H1 (cell line): ENCODE data around the gene MPIG6B. TPM values are rescaled to one million over a fixed set of nuclear protein-coding genes. Genes with fewer than 3 reads are reported as not detected.

Experiments
- EP300 ChIP-seq, 2 experiments: IDR thresholded peaks; 1 replicate in 1 of 2; 2 replicates in 1 of 2; pipeline ENCODE4 v1.6.1; 2011 to 2012; ENCODE audit warnings: low read depth in 2 of 2, low read length in 2 of 2, mild to moderate bottlenecking in 2 of 2, borderline replicate concordance in 1 of 2, inconsistent platforms in 1 of 2, moderate library complexity in 1 of 2
- GABPA ChIP-seq: IDR thresholded peaks from 2 replicates; pipeline ENCODE4 v1.6.1; 2011; ENCODE audit warnings: mild to moderate bottlenecking, low read length, moderate library complexity, borderline replicate concordance; ENCODE audit not compliant: insufficient read depth
- TBP ChIP-seq: IDR thresholded peaks from 2 replicates; pipeline ENCODE4 v1.6.1; 2011; ENCODE audit warnings: low read depth, low read length, improper control_type of control experiment
- polyA plus RNA-seq, 7 experiments: library from polyadenylated mRNA; depleted of rRNA in 3 of 7; stranded (reverse) in 5 of 7; unstranded in 2 of 7; fragments of >200 nt in 5 of 7; fragments of 200-250 nt in 2 of 7; gene quantifications; 1 replicate in 5 of 7; 2 replicates in 1 of 7; 4 replicates in 1 of 7; pipeline versions ENCODE4 v1.2.1 to v1.2.3, GENCODE V29; 2011 to 2013; ENCODE audit warnings: missing spikeins in 2 of 7, mixed read lengths in 2 of 7
- total RNA-seq: library from RNA; stranded (reverse); fragmentation: NEBNext Ultra II Directional; extraction: Animal tissue kit (Norgen Biotek cat#: 25700); gene quantifications from 2 replicates; pipeline ENCODE4 v1.2.1, GENCODE V29; 2021
- TF ChIP-seq, protein P1 (sequence below): fragments of 300-600 bp; sonication (generic); IDR thresholded peaks from 2 replicates; pipeline ENCODE4 v1.7.1; 2012; ENCODE audit warnings: low read length, moderate library complexity, mild to moderate bottlenecking, inconsistent platforms; ENCODE audit not compliant: insufficient replicate concordance
- TF ChIP-seq, protein P2 (sequence below): IDR thresholded peaks from 2 replicates; pipeline ENCODE4 v1.6.1; 2012; ENCODE audit warnings: inconsistent platforms
- TF ChIP-seq, protein P3 (sequence below): IDR thresholded peaks from 2 replicates; pipeline ENCODE4 v1.6.1; 2012; ENCODE audit warnings: inconsistent platforms

Gene MPIG6B
- total and polyA plus RNA-seq, 2 of the 8 experiments (the other 6 are each of a cell fraction or from before 2014, with no cell fraction given) = 0.18 TPM; not detected in 1

DNA sequence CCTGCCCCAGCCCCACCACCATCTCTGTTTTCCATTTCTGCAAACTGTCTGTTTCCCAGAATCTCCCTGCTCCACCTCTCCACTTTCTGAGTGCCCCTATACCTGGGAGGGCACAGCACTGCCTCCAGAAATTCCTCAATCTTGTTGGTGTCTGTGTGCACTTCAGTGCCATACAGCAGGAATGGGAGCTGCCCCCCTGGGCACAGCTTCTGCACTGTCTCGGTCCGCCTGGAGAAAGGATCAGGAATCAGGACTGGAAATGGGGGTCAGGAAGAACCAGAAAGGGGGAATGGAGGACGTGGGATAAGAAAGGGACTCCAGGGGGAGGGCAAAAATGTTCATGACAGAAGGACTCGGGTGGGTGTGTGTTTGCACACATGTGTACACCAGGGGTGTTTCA is 10.6 kb downstream of the MPIG6B start (continued):
- TF ChIP-seq, protein P1, sequence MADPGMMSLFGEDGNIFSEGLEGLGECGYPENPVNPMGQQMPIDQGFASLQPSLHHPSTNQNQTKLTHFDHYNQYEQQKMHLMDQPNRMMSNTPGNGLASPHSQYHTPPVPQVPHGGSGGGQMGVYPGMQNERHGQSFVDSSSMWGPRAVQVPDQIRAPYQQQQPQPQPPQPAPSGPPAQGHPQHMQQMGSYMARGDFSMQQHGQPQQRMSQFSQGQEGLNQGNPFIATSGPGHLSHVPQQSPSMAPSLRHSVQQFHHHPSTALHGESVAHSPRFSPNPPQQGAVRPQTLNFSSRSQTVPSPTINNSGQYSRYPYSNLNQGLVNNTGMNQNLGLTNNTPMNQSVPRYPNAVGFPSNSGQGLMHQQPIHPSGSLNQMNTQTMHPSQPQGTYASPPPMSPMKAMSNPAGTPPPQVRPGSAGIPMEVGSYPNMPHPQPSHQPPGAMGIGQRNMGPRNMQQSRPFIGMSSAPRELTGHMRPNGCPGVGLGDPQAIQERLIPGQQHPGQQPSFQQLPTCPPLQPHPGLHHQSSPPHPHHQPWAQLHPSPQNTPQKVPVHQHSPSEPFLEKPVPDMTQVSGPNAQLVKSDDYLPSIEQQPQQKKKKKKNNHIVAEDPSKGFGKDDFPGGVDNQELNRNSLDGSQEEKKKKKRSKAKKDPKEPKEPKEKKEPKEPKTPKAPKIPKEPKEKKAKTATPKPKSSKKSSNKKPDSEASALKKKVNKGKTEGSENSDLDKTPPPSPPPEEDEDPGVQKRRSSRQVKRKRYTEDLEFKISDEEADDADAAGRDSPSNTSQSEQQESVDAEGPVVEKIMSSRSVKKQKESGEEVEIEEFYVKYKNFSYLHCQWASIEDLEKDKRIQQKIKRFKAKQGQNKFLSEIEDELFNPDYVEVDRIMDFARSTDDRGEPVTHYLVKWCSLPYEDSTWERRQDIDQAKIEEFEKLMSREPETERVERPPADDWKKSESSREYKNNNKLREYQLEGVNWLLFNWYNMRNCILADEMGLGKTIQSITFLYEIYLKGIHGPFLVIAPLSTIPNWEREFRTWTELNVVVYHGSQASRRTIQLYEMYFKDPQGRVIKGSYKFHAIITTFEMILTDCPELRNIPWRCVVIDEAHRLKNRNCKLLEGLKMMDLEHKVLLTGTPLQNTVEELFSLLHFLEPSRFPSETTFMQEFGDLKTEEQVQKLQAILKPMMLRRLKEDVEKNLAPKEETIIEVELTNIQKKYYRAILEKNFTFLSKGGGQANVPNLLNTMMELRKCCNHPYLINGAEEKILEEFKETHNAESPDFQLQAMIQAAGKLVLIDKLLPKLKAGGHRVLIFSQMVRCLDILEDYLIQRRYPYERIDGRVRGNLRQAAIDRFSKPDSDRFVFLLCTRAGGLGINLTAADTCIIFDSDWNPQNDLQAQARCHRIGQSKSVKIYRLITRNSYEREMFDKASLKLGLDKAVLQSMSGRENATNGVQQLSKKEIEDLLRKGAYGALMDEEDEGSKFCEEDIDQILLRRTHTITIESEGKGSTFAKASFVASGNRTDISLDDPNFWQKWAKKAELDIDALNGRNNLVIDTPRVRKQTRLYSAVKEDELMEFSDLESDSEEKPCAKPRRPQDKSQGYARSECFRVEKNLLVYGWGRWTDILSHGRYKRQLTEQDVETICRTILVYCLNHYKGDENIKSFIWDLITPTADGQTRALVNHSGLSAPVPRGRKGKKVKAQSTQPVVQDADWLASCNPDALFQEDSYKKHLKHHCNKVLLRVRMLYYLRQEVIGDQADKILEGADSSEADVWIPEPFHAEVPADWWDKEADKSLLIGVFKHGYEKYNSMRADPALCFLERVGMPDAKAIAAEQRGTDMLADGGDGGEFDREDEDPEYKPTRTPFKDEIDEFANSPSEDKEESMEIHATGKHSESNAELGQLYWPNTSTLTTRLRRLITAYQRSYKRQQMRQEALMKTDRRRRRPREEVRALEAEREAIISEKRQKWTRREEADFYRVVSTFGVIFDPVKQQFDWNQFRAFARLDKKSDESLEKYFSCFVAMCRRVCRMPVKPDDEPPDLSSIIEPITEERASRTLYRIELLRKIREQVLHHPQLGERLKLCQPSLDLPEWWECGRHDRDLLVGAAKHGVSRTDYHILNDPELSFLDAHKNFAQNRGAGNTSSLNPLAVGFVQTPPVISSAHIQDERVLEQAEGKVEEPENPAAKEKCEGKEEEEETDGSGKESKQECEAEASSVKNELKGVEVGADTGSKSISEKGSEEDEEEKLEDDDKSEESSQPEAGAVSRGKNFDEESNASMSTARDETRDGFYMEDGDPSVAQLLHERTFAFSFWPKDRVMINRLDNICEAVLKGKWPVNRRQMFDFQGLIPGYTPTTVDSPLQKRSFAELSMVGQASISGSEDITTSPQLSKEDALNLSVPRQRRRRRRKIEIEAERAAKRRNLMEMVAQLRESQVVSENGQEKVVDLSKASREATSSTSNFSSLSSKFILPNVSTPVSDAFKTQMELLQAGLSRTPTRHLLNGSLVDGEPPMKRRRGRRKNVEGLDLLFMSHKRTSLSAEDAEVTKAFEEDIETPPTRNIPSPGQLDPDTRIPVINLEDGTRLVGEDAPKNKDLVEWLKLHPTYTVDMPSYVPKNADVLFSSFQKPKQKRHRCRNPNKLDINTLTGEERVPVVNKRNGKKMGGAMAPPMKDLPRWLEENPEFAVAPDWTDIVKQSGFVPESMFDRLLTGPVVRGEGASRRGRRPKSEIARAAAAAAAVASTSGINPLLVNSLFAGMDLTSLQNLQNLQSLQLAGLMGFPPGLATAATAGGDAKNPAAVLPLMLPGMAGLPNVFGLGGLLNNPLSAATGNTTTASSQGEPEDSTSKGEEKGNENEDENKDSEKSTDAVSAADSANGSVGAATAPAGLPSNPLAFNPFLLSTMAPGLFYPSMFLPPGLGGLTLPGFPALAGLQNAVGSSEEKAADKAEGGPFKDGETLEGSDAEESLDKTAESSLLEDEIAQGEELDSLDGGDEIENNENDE = no peak
- TF ChIP-seq, protein P2, sequence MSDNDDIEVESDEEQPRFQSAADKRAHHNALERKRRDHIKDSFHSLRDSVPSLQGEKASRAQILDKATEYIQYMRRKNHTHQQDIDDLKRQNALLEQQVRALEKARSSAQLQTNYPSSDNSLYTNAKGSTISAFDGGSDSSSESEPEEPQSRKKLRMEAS = no peak
- TF ChIP-seq, protein P3, sequence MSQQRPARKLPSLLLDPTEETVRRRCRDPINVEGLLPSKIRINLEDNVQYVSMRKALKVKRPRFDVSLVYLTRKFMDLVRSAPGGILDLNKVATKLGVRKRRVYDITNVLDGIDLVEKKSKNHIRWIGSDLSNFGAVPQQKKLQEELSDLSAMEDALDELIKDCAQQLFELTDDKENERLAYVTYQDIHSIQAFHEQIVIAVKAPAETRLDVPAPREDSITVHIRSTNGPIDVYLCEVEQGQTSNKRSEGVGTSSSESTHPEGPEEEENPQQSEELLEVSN = no peak
- TF ChIP-seq TBP = no peak
- TF ChIP-seq GABPA = no peak
- no peak for TF ChIP-seq EP300 (IDR thresholded peaks at IDR 0.05; ENCODE audit: borderline replicate concordance in 1 of 2, low read depth in 2 of 2, low read length in 2 of 2)
